Measurements from ENCODE around the gene HINT3. TPM values are rescaled to one million over a fixed set of nuclear protein-coding genes. Genes with fewer than 3 reads are reported as not detected.

Gene HINT3
- total and polyA plus RNA-seq, 2 of the 13 experiments (the other 11 are each of a cell fraction or from before 2014, with no cell fraction given): 3.1 to 22.8 TPM

- TF ChIP-seq MTERF4 (CRISPR knock-in tag; IDR thresholded peaks at IDR 0.05): no peak
- TF ChIP-seq CREM (IDR thresholded peaks at IDR 0.05): no peak
- no peak for TF ChIP-seq CREM (CRISPR knock-in tag; IDR thresholded peaks at IDR 0.05)
- no peak for TF ChIP-seq SAFB2 (CRISPR knock-in tag; IDR thresholded peaks at IDR 0.05; ENCODE audit: borderline replicate concordance, low read depth)
- TF ChIP-seq PATZ1 (CRISPR knock-in tag; IDR thresholded peaks at IDR 0.05): no peak
- 0 out of 2 replicates have a peak, but pooled peaks have one; percentile 3 for TF ChIP-seq ZNF704 (CRISPR knock-in tag; IDR thresholded peaks at IDR 0.05; ENCODE audit: borderline replicate concordance)
- no peak for TF ChIP-seq ZNF546 (CRISPR knock-in tag; conservative IDR thresholded peaks at IDR 0.05)
- TF ChIP-seq NCOA2 (CRISPR knock-in tag; IDR thresholded peaks at IDR 0.05): no peak
- TF ChIP-seq THYN1 (CRISPR knock-in tag; IDR thresholded peaks at IDR 0.05; ENCODE audit: borderline replicate concordance, low read depth): no peak
- no peak for TF ChIP-seq ATF7 (IDR thresholded peaks at IDR 0.05)
- no peak for TF ChIP-seq ATF7 (CRISPR knock-in tag; IDR thresholded peaks at IDR 0.05)
- TF ChIP-seq ZSCAN30 (CRISPR knock-in tag; IDR thresholded peaks at IDR 0.05): no peak
- TF ChIP-seq TFE3 (CRISPR knock-in tag; IDR thresholded peaks at IDR 0.05): no peak
- no peak for TF ChIP-seq ZNF224 (CRISPR knock-in tag; IDR thresholded peaks at IDR 0.05)
- no peak for TF ChIP-seq ZNF235 (CRISPR knock-in tag; IDR thresholded peaks at IDR 0.05; ENCODE audit: borderline replicate concordance)
These were observed 29.0 kb downstream of the HINT3 start (continued) for GRCh38 chr6:125985522-125985921.
